NOMO-1 (cell line): ENCODE results near the gene LMNTD1.

ENCODE experiments used
- DNase-seq, 2 experiments: peaks; one replicate each; lab custom pipeline; 2025; ENCODE audit not compliant: unreplicated experiment in 2 of 2; lab: John Stamatoyannopoulos, UW

The LMNTD1 gene

DNA sequence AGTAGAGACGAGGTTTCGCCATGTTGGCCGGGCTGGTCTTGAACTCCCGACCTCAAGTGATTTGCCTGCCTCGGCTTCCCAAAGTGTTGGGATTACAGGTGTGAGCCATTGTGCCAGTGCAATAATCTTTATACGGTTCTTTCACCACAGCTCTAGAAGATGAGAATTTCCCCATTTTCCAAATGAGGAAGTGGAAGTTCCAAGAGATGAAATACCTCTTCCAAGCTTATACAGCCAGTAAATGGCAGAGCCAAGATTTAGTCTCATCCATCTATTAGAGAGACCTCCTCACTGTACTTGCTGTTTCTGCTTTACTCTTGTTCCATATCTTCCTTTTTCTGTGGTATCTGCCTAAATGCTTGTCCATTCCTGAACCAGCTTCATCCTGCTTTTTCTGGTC, 3.1 kb upstream of the LMNTD1 start:
- peak in 1 of 2 experiments; percentile 44 for DNase-seq

DNA sequence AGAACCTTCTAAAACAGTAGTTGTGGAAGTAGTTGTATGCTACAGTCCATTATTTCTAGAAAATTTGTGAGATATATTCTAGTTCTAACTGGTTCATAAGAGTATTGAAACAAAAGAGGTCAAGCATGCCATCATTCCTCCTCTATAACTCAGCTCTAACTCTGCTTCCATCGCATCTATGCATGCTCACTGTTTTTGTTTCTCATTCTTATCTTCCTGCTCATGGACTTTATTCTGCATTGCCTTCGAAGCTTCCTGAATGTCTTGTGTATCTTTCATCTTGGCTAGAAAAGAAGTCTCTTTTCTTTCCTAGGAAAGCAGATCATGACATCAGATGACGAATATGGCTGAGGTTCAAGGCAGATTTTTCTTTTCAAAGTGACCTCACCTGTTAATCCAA, 402 bp downstream of the LMNTD1 start:
- DNase-seq: no peak

DNA sequence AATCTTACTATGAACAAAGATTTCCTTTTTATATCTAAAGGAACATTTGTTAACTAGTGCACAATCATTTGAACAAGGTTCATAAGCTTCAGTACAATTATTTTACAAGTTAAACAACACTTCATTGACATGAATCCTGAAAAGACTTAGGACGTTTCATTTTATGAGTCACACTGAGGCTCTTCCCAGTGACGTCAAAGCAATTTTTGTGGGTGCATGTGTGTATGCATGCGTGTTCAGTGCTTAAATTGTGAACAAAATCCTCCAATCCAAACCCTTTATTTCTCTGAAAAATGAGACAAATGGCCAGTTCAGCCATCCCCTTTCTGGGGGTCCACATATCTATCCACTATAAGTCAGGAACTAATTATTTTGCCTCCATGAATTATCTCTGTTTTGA, 2.9 kb downstream of the LMNTD1 start:
- no peak for DNase-seq

DNA sequence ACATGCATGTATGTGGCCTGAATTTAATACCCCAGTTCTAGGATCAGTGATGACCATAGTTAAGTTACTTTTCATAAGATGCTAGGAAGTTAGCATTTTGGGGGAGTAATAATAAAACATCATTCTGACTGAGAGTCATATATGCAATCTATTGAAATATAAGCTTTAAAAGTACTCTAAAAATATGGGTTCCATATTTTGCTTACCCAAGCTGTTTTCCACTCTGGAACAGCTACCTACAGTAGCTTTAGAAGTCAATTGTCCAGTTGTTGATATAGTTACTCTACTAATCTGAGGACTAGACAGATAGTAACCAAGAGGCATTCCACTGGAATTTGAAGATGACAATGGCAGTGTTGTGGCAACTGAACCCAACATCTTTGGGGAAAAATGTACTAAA, 4.0 kb downstream of the LMNTD1 start:
- no peak for DNase-seq

- no peak for DNase-seq
Measured at GRCh38 chr12:25546318-25546717, 6.8 kb downstream of the LMNTD1 start.

DNA sequence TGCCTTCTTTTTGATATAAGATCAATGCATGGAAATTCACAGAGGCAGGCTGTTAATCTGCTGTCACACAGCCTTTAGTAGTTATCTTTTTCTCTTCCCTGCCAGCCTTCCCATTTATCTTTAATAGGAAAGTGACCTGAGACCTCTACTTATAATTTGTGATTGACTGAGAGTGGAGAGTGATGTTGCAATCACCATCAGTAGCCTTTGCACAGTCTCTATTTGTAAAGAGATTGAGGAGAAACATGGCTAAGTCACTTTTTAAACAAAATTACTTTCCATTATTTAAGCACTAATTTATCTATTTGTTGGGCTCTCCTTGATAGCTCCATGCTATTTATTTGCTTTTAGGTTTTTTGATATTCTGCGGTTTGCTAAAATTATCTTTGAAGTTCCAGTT, 19.9 kb downstream of the LMNTD1 start:
- no peak for DNase-seq

- DNase-seq: no peak
Measured at GRCh38 chr12:25531502-25532052, 21.5 kb downstream of the LMNTD1 start.

- DNase-seq: no peak
Measured at GRCh38 chr12:25529738-25530137, 23.3 kb downstream of the LMNTD1 start.

DNA sequence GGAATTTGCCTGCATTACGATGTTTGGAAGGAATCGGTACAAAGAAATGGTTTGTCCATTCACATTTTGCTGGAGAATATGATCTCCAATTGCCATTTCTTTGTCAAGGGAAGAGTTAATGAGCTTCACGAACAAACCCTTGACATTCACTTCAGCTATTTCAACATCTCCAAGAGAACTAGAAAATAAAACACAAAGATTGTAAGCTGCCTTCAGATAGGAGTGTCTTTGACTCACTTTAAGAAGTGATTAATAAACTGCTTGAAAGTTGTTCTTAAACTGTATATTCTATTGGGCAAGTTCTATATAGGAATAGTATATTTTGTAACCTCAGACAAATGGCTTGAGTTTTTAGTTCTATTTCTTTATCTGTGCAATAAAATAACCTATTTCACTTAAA, 26.3 kb downstream of the LMNTD1 start:
- no peak for DNase-seq

DNA sequence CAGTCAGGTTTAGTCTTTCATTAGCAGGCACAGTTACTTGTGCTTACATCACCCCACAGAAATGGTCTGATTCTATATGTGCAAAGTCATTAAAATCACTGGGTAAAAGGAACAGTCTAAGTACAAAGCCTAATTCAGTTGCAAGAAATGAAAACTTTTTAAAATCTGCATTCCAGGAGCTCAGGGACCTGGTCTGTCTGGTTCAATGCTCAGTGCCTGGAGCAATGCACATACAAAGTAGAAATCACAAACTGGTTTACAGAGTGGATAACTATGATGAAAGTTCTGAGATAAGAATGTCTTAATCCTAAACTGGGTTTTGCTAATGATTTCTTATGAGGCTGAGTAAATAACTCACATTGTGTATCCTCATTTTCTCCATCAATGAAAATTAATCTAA, 28.7 kb downstream of the LMNTD1 start:
- DNase-seq: no peak

- no peak for DNase-seq
Measured at GRCh38 chr12:25521625-25522256, 31.3 kb downstream of the LMNTD1 start.

DNA sequence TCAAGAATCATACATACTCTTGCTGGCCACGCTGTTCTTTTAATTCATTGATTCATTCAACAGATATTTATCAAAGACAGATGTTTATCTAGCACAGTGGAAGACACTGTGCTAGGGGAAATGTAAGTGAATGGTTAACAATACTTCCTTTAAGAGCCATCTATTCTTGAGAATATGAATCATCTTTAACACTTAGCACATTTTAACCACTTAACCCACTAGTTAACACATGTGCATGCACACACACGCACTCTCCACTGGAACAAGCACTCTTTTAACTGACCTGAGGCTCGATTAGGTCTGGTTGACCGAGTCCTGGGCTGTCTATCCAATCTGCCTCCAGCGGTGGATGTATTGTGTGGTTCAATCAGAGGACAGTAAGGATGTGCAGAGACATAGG, 34.6 kb downstream of the LMNTD1 start:
- no peak for DNase-seq

- no peak for DNase-seq
Measured at GRCh38 chr12:25504744-25505143, 48.3 kb downstream of the LMNTD1 start.

GRCh38 chr12:25503666-25504065, 49.4 kb downstream of the LMNTD1 start:
- DNase-seq: no peak

DNA sequence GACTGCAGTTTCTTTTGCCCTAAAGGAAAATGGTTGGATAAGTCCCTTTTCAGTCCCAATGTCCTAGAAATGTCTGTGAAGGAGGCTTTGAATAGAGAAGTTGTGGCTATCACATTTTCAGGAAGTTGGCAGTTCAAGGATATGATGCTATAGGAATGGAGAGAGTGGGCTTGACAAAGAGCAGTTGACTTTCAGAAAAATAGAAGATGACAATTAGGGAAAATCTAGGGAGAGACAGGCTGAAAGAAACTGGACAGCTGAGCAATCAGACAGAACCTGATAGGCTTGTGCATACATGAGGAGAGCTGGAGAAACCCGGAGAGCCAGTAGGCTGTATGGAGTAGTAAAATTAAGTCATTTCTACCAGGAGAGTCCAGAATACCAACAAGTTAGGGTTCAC, 50.5 kb downstream of the LMNTD1 start:
- DNase-seq: peak in 1 of 2 experiments; percentile 14

GRCh38 chr12:25502118-25502517, 51.0 kb downstream of the LMNTD1 start:
- DNase-seq: no peak

DNA sequence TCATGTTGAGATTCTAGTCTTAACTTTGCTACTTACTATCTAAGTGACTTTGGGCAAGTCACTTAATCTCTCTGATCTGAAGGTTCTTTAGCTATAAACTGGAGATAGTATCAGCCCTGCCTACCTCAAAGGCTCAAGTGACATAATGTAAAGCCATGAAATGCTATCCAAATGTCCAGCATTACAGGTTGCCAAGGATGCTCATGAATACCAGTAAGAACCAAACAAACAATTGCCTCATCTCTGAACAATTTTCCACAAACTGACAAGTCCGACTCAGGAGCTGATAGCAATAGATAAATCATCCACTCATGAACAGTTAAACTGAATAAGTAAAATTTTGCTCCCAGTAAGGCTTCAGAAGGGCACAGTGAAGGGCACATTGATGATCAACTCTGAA, 51.5 kb downstream of the LMNTD1 start:
- DNase-seq: no peak

- no peak for DNase-seq
Measured at GRCh38 chr12:25500651-25501050, 52.4 kb downstream of the LMNTD1 start.

- no peak for DNase-seq
Measured at GRCh38 chr12:25497021-25497420, 56.1 kb downstream of the LMNTD1 start.

DNA sequence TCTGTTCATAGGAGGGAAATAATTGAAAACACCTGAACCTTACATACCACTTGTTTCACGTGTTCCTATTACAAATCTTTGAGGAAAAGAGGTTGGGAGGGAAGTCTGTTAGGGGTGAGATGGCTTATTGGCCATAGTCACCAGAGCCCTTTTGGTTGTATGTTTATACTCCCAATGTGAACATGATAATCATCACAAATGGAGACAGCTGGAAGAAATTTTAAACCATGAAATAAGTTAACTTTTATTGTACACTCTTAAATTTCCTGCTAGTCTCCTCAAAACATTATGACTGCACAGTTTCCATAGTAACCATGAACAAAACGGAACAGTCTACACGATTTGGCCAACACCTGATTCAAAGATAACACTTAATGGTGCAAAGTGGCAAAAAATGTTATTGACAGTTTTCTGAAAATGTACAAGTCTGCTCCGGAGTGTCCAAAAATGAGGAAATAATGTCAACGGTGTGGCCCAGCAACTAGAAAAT, 56.9 kb downstream of the LMNTD1 start:
- no peak for DNase-seq

DNA sequence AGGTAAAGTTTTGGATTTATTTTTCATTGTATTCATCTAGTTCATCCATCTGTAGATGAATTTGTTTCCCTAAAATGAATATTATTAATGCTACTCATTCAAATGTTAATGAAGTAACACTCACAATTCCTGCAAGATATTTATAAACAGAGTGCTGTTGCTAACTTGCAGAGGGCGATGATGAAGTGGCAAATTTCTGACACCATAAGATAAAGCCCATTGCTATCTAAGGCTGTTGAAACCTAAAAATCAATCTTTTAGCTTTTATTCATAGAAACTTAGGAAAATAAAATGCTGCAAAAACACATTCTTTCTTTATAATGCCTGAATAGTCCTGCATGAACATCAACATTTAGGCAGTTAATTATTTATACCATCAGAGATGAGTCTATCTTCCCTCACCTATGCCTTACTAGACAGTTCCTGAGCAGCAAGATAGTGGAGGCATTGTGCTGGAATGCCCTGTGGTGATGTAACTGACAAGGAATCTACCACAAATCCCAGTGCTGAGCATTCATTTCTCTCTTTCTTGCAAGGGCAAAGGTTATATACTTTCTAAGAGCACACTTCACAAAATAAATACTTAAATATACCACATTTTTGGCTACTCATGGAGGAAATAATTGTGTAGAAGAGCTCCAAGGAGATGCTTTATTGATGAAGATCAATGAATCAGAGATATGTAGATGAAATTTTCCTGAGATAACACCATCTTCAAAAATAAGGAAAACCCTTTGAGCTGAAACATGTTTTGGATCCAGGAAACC, 57.6 kb downstream of the LMNTD1 start:
- no peak for DNase-seq

- no peak for DNase-seq
Measured at GRCh38 chr12:25494926-25495325, 58.2 kb downstream of the LMNTD1 start.
